ENCODE data around the gene CAPZA2. TPM values are rescaled to one million over a fixed set of nuclear protein-coding genes. Genes with fewer than 3 reads are reported as not detected.
"Not testable (repeated sequence)": the region's sequence is repeated elsewhere in the genome, so short reads cannot be mapped to it uniquely, and the experiment has no call there.

The CAPZA2 gene
- total RNA-seq, result 263 and 283 TPM in 2 replicates
- polyA plus RNA-seq (2012), result 134 TPM

GRCh38 chr7:116862234-116862950 is at the start of gene CAPZA2:
CAPZA2 (plus strand) TSS chr7:116862587; CDS start chr7:116862612, 25 bp downstream.
- DNase-seq (ENCODE audit: low read depth), result peak; percentile 96

GRCh38 chr7:116812860-116813259 is 49.5 kb upstream of the CAPZA2 start:
- no peak for DNase-seq (ENCODE audit: low read depth)

DNA sequence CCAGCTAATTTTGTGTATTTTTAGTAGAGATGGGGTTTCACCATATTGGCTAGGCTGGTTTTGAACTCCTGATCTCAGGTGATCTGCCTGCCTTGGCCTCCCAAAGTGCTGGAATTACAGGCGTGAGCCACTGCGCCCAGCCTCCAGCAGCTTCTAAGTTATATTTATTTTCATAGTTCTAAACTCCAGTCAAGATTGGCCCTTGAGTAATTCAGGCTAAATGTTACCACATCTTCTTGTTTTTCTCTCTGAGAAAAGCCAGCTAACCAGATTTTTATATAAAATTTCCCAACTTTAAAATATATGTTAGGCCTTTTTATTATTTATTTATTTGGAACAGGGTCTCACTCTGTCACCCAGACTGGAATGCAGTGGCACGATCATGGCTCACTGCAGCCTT is 49.0 kb upstream of the CAPZA2 start:
- DNase-seq (ENCODE audit: low read depth), result not testable (repeated sequence)

GRCh38 chr7:116815041-116815440 is 47.3 kb upstream of the CAPZA2 start:
- DNase-seq (ENCODE audit: low read depth), result no peak

DNA sequence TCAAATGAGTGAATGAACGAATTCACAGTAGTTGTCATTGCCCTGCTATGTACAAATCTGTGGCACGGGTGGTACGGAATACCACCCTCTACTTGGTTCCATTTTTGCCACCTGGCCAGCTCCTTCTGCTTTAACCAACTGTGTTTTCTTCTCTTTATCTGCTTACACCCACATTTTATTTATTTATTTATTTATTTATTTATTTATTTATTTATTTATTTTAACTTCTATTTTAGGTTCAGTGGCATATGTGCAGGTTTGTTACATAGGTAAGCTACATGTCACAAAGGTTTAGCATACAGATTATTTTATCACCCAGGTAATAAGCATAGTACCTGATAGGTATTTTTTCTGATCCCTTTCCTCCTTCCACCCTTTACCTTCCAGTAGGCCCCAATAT is 42.2 kb upstream of the CAPZA2 start:
- no peak for DNase-seq (ENCODE audit: low read depth)

- DNase-seq (ENCODE audit: low read depth), result not testable (repeated sequence)
Measured at GRCh38 chr7:116821647-116822046, 40.7 kb upstream of the CAPZA2 start.

- no peak for DNase-seq (ENCODE audit: low read depth)
Measured at GRCh38 chr7:116824449-116824848, 37.9 kb upstream of the CAPZA2 start.

- no peak for DNase-seq (ENCODE audit: low read depth)
Measured at GRCh38 chr7:116828281-116828680, 34.1 kb upstream of the CAPZA2 start.

- DNase-seq (ENCODE audit: low read depth), result no peak
Measured at GRCh38 chr7:116829041-116829440, 33.3 kb upstream of the CAPZA2 start.

DNA sequence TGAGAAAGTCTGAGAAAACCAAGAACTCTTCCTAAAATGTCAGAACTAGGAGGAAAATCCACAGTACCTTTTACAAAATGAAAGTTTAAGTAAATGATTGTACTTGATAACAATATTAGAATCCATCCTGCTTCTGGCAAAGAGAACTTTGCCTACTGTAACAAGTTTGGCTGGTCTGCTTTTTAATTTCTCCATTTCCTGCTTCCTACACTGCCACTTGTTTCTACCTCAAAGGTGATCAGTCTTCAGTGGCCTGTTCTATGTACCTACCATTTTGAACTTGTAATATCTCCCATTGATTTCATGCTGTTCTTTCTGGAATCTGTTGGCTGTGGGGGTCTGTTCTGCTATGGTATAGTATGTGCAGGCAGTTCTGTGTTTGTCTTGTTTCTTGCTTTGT is 32.9 kb upstream of the CAPZA2 start:
- no peak for DNase-seq (ENCODE audit: low read depth)

DNA sequence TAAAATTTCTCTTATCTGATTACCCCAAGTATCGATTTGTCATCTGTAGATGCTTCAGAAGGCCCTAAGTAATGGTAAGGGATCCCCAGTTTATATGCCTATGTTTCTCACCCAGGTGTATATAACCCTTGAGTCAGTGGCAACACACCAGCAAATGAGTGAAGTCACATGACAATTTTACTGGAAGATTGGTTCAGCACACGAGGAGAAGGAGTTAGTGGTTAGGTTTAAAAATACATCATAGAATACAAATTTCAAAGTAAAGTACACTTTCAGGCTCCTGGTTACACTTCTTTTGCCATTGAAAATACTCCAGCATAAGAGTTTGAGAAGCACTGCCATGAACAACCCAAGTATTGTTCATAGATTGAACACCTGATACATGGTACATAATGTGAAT is 29.7 kb upstream of the CAPZA2 start:
- no peak for DNase-seq (ENCODE audit: low read depth)

DNA sequence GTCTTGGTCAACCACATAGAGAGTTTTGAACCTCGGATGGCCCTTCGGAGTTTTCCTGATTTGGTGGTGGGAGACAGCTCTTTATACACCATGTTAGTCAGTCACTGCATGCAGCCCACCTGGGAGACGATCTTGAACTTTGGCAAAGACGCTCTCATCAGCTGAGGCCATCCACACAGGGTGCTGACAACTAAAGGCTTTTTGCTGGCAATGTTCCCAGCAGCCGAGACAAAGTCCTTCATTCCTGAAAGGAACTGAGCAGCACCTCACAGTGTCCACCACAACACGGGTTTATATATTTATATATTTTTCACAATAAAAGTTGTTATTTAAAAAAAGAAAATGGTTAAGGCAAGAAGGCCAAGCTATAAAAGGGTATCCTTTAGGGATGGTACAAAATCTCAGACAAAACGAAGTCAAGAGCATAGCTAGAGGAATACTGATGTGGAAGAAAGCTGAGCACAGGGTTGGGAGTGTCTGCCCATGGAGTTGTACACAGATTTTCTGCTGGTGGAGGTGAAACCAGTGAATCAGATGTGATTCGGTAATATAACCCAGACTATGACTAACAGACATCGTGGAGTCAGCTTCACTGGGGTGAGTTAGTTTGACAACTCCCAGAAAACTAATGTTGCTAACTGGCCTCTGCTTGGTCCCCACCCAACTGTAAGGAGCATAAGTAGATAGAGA is 27.4 kb upstream of the CAPZA2 start:
- peak; percentile 9 for DNase-seq (ENCODE audit: low read depth)

GRCh38 chr7:116836048-116836447 is 26.3 kb upstream of the CAPZA2 start:
- no peak for DNase-seq (ENCODE audit: low read depth)

DNA sequence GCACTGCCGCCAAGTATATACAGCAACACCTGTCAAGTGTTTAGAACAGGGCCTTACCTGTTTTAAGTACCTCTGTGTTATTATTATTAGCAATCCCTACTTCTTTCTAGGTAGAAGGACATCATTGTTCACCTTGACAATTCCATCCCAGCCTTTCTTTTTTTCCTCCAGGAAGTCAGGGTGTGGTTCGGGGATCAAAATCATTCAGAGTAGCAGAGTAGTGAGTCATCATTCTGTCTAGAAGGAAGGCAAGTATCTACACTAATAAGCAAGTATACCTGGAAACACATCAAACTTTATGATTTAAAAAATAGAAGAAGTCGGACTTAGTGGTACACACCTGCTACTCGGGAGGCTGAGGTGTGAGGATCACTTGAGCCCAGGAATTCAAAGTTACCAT is 25.5 kb upstream of the CAPZA2 start:
- no peak for DNase-seq (ENCODE audit: low read depth)

DNA sequence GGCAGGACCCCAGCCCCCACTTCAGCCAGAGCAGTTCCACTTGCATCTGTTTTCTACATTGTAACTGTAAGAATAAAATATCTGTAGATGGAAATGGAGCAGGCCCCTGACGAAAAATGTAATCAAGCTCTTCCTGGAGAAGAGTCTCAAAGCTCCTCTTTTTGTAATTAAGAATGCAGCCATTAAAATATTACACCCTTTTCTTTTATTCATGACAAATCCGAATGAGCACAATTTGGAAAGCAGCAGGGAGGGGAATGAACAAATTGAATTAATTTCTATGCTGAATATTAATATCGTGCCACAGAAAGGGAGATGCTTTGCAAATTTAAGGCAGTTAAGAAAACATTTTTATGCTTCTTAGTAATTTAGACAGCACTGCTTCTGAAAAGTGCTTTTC is 24.8 kb upstream of the CAPZA2 start:
- no peak for DNase-seq (ENCODE audit: low read depth)

- DNase-seq (ENCODE audit: low read depth), result no peak
Measured at GRCh38 chr7:116840256-116840655, 22.1 kb upstream of the CAPZA2 start.

DNA sequence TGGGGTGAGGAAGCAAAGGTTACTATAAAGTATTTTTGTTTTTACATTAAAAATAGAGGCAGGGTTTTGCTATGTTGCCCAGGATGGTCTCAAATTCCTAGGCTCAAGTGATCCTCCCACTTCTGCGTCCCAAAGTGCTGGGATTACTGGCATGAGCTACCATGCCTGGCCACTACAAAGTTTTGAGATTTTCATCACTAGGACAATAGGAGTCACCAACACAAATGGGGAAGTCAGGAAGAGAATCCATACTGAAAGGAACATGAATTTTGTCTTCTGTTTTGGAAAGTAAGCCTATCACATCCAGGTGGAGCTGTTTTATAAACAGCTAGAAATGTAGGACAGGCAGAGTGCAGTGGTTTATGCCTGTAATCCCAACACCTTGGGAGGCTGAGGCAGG is 20.0 kb upstream of the CAPZA2 start:
- DNase-seq (ENCODE audit: low read depth), result no peak

DNA sequence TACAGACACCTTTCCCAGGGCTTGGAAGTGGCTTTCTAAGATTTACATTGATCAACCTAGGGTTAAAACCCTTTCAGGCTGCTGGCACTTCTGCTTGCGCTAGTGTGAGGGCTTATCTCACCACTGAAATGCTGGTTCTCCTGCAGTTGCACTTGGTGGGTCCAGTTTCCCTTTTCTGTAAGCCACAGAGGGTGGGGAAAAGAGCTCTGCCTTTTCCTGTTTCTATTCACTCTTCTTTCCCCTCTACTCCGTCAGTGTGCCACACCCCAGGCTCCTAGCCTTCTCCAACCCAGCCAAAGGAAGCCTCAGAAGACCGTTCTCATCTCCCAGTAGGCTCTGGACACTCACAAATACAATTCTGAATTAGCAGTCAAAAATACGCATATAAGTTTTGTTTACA is 19.0 kb upstream of the CAPZA2 start:
- no peak for DNase-seq (ENCODE audit: low read depth)

DNA sequence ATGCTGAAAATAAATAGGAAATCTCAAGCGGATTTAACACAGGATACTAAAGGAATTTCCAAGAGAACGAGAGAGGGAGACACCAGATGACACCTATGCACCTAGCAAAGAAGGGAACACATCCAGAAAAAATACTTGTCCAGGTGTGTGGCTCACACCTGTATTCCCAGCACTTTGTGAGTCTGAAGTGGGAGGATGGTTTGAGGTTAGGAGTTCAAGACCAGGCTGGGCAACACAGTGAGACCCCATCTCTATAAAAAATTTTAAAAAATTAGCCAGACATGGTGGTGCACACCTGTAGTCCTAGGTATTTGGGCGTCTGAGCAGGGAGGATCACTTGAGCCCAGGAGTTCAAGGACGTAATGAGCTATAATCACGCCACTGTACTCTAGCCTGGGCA is 11.2 kb upstream of the CAPZA2 start:
- DNase-seq (ENCODE audit: low read depth), result no peak

GRCh38 chr7:116851671-116852070 is 10.7 kb upstream of the CAPZA2 start:
- no peak for DNase-seq (ENCODE audit: low read depth)

DNA sequence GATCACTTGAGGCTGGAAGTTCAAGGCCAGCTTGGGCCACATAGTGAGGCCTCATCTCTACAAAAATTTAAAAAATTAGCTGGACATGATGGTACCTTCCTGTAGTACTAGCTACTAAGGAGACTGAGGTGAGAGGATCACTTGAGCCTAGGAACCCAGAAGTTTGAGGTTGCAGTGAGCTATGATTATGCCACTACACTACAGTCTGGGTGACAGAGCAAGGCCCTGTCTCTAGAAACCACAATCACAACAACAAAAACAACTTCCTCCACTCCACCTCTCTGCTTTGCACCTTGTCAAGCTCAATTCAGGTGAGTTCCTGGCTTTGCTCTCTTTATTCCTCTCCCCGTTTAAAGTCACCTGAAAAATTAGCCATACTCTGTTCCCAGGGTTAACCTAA is 8.3 kb upstream of the CAPZA2 start:
- DNase-seq (ENCODE audit: low read depth), result no peak

DNA sequence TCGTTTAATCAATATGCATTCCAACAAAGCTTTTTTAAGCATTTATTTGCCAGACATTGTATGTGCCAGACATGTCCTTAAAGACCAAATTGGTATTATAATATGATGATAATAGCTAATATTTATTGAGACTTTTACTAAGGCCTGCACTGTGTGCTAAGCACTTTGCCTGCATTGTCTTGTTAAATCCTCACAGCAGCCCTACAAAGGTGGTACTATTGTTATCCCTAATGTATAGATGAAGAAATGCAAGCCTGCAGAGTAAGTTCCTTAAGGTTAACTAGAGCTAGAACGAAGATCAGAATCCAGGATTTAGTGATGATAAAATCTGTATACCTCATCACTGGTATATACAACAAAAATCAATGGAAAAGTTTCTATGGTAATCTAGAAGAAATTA is 5.3 kb upstream of the CAPZA2 start:
- DNase-seq (ENCODE audit: low read depth), result no peak

DNA sequence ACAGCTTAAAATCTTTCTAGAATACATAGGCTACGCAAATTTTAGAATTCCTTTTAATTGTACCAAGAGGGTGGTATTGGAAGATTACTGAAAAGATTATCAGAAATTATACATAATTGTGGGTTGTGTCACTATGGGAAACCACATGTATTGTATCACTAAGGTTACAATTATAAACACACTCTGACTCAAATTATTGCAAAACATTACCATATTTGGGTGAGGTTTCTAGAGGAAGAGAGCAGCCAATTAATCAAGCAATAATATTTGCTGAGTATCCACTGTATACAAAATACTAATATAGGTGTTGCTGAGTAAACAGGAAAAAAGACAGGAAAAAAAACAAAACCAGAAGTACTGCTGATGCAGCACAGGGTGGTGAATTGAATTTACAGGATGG is 3.1 kb upstream of the CAPZA2 start:
- peak; percentile 33 for DNase-seq (ENCODE audit: low read depth)

Data from myocyte (in vitro differentiated cells).